ENCODE results near the gene KIFC3.

- no peak for TF ChIP-seq ZNF10 (tag by site-specific recombination; IDR thresholded peaks at IDR 0.05)
- no peak for TF ChIP-seq REST (tag by site-specific recombination; IDR thresholded peaks at IDR 0.05)
- no peak for TF ChIP-seq ZNF639 (tag by site-specific recombination; IDR thresholded peaks at IDR 0.05)
Measured at GRCh38 chr16:57725554-57725953, 76.7 kb downstream of the KIFC3 start.
